ENCODE measurements around the gene CLDN22. TPM values are rescaled to one million over a fixed set of nuclear protein-coding genes. Genes with fewer than 3 reads are reported as not detected.

CLDN22 gene
- total and polyA plus RNA-seq, 2 of the 8 experiments (the other 6 are each of a cell fraction or from before 2014, with no cell fraction given): not detected

DNA sequence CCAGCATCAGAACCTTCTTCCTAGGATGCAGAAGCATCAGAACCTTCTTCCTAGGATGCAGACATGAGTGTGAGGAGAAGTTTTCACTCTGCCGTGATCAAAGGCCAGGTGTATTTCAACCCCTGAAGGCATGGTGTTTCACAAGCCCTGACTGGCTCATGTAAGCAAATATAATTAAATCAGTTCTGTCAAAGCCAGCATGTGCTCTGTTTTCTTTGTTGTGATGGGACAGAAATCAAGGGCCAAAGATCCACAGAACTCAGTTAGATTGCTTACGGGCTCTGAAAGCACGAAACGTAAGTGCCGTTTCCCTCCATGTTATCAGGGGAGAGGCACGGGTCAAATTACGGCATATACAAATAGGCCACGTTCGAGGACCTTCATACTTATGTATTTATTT, 34.1 kb upstream of the CLDN22 start (continued):
- TF ChIP-seq HDAC2 (IDR thresholded peaks at IDR 0.05; ENCODE audit: borderline replicate concordance in 1 of 2, low read depth in 2 of 2, low read length in 2 of 2) (no peak), MAFK (IDR thresholded peaks at IDR 0.05; ENCODE audit: low read depth, low read length) (no peak), RXRA (IDR thresholded peaks at IDR 0.05; ENCODE audit: insufficient read depth, low read depth, low read length) (no peak), POLR2A (IDR thresholded peaks at IDR 0.05; ENCODE audit: control extremely low read depth in 1 of 2, low read depth in 2 of 2, low read length in 2 of 2) (no peak), GABPA (IDR thresholded peaks at IDR 0.05; ENCODE audit: borderline replicate concordance, insufficient read depth, low read length) (no peak), KDM4A (IDR thresholded peaks at IDR 0.05; ENCODE audit: low read depth, low read length, severe bottlenecking) (no peak)

Measured in H1 (cell line).